Measurements from ENCODE around the gene DRAM1. TPM values are rescaled to one million over a fixed set of nuclear protein-coding genes. Genes with fewer than 3 reads are reported as not detected.

Gene DRAM1
- total and polyA plus RNA-seq, 10 of the 15 experiments (the other 5 are each of a cell fraction or from before 2014, with no cell fraction given), result 22.4 to 91.5 (median 41.4) TPM

- 0 out of 2 replicates have a peak, but pooled peaks have one; percentile 15 for TF ChIP-seq DPF2 (IDR thresholded peaks at IDR 0.05)
- TF ChIP-seq SPI1 (IDR thresholded peaks at IDR 0.05; ENCODE audit: borderline replicate concordance, insufficient read depth, low read depth, low read length), result peak; percentile 32; the same call in 1 of the 2 replicates
- TF ChIP-seq PKNOX1 (IDR thresholded peaks at IDR 0.05), result no peak
- TF ChIP-seq ELK1 (IDR thresholded peaks at IDR 0.05; ENCODE audit: low read depth, low read length), result no peak
- TF ChIP-seq MLLT1 (IDR thresholded peaks at IDR 0.05), result no peak
- TF ChIP-seq IRF3 (IDR thresholded peaks at IDR 0.05), result no peak
- TF ChIP-seq ESRRA (IDR thresholded peaks at IDR 0.05; ENCODE audit: low read length), result no peak
- no peak for TF ChIP-seq MYC (IDR thresholded peaks at IDR 0.05; ENCODE audit: insufficient read depth, insufficient read length, insufficient replicate concordance, low read length, severe bottlenecking)
- TF ChIP-seq EP300 (IDR thresholded peaks at IDR 0.05; ENCODE audit: borderline replicate concordance in 1 of 2, control insufficient read depth in 1 of 2, low read depth in 2 of 2, low read length in 2 of 2), result peak in 1 of 2 experiments; percentile 30; a peak in 2 of 4 replicates
- no peak for TF ChIP-seq CHD2 (IDR thresholded peaks at IDR 0.05; ENCODE audit: borderline replicate concordance, low read depth, low read length)
- TF ChIP-seq ETV6 (conservative IDR thresholded peaks at IDR 0.05 in 1 of 2, IDR thresholded peaks at IDR 0.05 in 1 of 2; ENCODE audit: borderline replicate concordance in 1 of 2, low read depth in 1 of 2), result peak in 1 of 2 experiments; percentile 12; a peak in 1 of 4 replicates
- TF ChIP-seq SMARCA5 (IDR thresholded peaks at IDR 0.05), result no peak
- no peak for TF ChIP-seq SKIL (IDR thresholded peaks at IDR 0.05; ENCODE audit: low read depth, poor library complexity, severe bottlenecking)
- no peak for TF ChIP-seq NFYA (IDR thresholded peaks at IDR 0.05; ENCODE audit: borderline replicate concordance, low read depth, low read length)
Measured at GRCh38 chr12:101850199-101850598, 27.2 kb upstream of the DRAM1 start (continued).
